HEK293 (cell line): ENCODE measurements around the gene TFDP1.

Experiments used
- GLI4 ChIP-seq: fragments of 450-650 bp; formaldehyde crosslinking; IDR thresholded peaks from 2 replicates; pipeline ENCODE4 v1.5.1; 2016; ENCODE audit warnings: missing biosample characterization, missing genetic modification characterization
- SCRT1 ChIP-seq: fragments of 450-650 bp; formaldehyde crosslinking; IDR thresholded peaks from 2 replicates; pipeline ENCODE4 v1.5.1; 2016; ENCODE audit warnings: missing biosample characterization, missing genetic modification characterization, borderline replicate concordance
- WT1 ChIP-seq: fragments of 450-650 bp; formaldehyde crosslinking; IDR thresholded peaks from 2 replicates; pipeline ENCODE4 v1.5.1; 2016; ENCODE audit warnings: missing biosample characterization, missing genetic modification characterization
- YY2 ChIP-seq: fragments of 450-650 bp; formaldehyde crosslinking; IDR thresholded peaks from 2 replicates; pipeline ENCODE4 v1.5.1; 2016; ENCODE audit warnings: missing biosample characterization, missing genetic modification characterization
- ZFP37 ChIP-seq: fragments of 450-650 bp; formaldehyde crosslinking; IDR thresholded peaks from 2 replicates; pipeline ENCODE4 v1.5.1; 2016; ENCODE audit warnings: missing biosample characterization, missing genetic modification characterization
- ZFP69B ChIP-seq: fragments of 450-650 bp; formaldehyde crosslinking; IDR thresholded peaks from 2 replicates; pipeline ENCODE4 v1.5.1; 2016; ENCODE audit warnings: missing biosample characterization, missing genetic modification characterization
- ZNF138 ChIP-seq: fragments of 450-650 bp; formaldehyde crosslinking; IDR thresholded peaks from 2 replicates; pipeline ENCODE4 v1.5.1; 2016; ENCODE audit warnings: missing biosample characterization, missing genetic modification characterization, borderline replicate concordance
- ZNF169 ChIP-seq: fragments of 450-650 bp; formaldehyde crosslinking; IDR thresholded peaks from 2 replicates; pipeline ENCODE4 v1.5.1; 2016; ENCODE audit warnings: missing biosample characterization, missing genetic modification characterization
- ZNF221 ChIP-seq: fragments of 450-650 bp; formaldehyde crosslinking; IDR thresholded peaks from 2 replicates; pipeline ENCODE4 v1.5.1; 2017; ENCODE audit warnings: missing biosample characterization, missing genetic modification characterization, borderline replicate concordance
- ZNF24 ChIP-seq: fragments of 450-650 bp; formaldehyde crosslinking; IDR thresholded peaks from 2 replicates; pipeline ENCODE4 v1.5.1; 2016; ENCODE audit warnings: missing biosample characterization, missing genetic modification characterization
- ZNF266 ChIP-seq: fragments of 450-650 bp; formaldehyde crosslinking; IDR thresholded peaks from 2 replicates; pipeline ENCODE4 v1.5.1; 2016; ENCODE audit warnings: missing biosample characterization, missing genetic modification characterization, low read depth
- ZNF416 ChIP-seq: fragments of 450-650 bp; formaldehyde crosslinking; IDR thresholded peaks from 2 replicates; pipeline ENCODE4 v1.5.1; 2016; ENCODE audit warnings: missing biosample characterization, missing genetic modification characterization
- ZNF626 ChIP-seq: fragments of 450-650 bp; sonication (Bioruptor Pico); formaldehyde crosslinking; IDR thresholded peaks from 2 replicates; pipeline ENCODE4 v1.5.1; 2018; ENCODE audit warnings: missing biosample characterization, missing genetic modification characterization, inconsistent platforms
- ZNF76 ChIP-seq: fragments of 450-650 bp; formaldehyde crosslinking; IDR thresholded peaks from 2 replicates; pipeline ENCODE4; 2016; ENCODE audit warnings: low read depth, missing biosample characterization, missing genetic modification characterization, borderline replicate concordance
- ZNF837 ChIP-seq: fragments of 450-650 bp; formaldehyde crosslinking; IDR thresholded peaks from 2 replicates; pipeline ENCODE4 v1.5.1; 2016; ENCODE audit warnings: missing biosample characterization, missing genetic modification characterization
- TF ChIP-seq, protein P1 (sequence below): fragments of 450-650 bp; formaldehyde crosslinking; optimal IDR thresholded peaks from 2 replicates; pipeline ENCODE3; 2016; ENCODE audit warnings: missing biosample characterization, mild to moderate bottlenecking, missing genetic modification characterization
- TF ChIP-seq, protein P2 (sequence below): fragments of 450-650 bp; formaldehyde crosslinking; IDR thresholded peaks from 2 replicates; pipeline ENCODE4 v1.5.1; 2016; ENCODE audit warnings: missing biosample characterization, missing genetic modification characterization
- TF ChIP-seq, protein P3 (sequence below): fragments of 450-650 bp; formaldehyde crosslinking; IDR thresholded peaks from 2 replicates; pipeline ENCODE4 v1.5.1; 2016; ENCODE audit warnings: missing biosample characterization, missing genetic modification characterization, borderline replicate concordance
- TF ChIP-seq, protein P4 (sequence below): fragments of 450-650 bp; formaldehyde crosslinking; IDR thresholded peaks from 2 replicates; pipeline ENCODE4 v1.5.1; 2016; ENCODE audit warnings: missing biosample characterization, missing genetic modification characterization
- TF ChIP-seq, protein P5 (sequence below): fragments of 450-650 bp; formaldehyde crosslinking; IDR thresholded peaks from 2 replicates; pipeline ENCODE4 v1.5.1; 2016; ENCODE audit warnings: missing biosample characterization, missing genetic modification characterization
- TF ChIP-seq, protein P6 (sequence below): fragments of 450-650 bp; formaldehyde crosslinking; IDR thresholded peaks from 2 replicates; pipeline ENCODE4 v1.5.1; 2017; ENCODE audit warnings: missing biosample characterization, missing genetic modification characterization
- TF ChIP-seq, protein P7 (sequence below): fragments of 450-650 bp; IDR thresholded peaks from 2 replicates; pipeline ENCODE4 v1.5.1; 2018; ENCODE audit warnings: missing biosample characterization, missing genetic modification characterization
- TF ChIP-seq, protein P8 (sequence below): fragments of 450-650 bp; formaldehyde crosslinking; IDR thresholded peaks from 2 replicates; pipeline ENCODE4 v1.5.1; 2016; ENCODE audit warnings: missing biosample characterization, missing genetic modification characterization, low read depth

The TFDP1 gene

DNA sequence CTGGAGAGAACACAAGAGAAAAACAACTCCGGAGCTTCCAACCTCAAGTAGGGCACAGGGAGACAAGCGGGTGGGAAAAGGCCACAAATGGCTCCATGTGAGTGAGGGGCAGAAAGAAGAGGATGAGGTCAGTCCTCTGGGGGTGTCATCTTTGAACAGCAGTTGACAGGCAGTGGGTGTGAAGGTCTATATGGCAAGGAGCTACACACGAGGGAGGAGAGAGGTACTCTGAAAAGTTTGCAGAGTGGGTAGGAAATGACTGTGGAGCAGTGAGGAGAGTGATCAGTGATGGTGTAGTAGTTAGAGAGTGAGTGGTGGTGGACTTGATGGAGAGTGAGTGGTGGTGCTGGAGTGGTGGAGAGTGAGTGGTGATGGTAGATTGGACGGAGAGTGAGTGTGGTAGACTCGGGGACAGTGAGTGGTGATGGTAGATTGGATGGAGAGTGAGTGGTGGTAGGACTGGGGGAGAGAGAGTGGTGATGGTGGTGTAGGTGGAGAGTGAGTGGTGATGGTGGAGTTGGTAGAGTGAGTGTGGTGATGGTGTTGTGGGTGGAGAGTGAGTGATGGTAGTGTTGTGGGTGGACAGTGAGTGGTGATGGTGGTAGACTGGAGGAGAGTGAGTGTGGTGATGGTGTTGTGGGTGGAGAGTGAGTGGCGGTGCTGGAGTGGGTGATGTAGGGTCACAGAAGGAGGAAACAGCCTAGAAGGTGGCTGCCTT lies 4.0 kb downstream of the TFDP1 start (continued):
- TF ChIP-seq ZNF24 (tag by site-specific recombination) (no peak), ZNF221 (tag by site-specific recombination) (no peak), WT1 (tag by site-specific recombination) (no peak), ZNF169 (tag by site-specific recombination) (no peak), ZFP69B (tag by site-specific recombination) (peak; percentile 40; the same call in 1 of the 2 replicates), ZNF138 (tag by site-specific recombination) (no peak), ZNF416 (tag by site-specific recombination) (no peak), GLI4 (peak; percentile 71; the same call in 1 of the 2 replicates), ZNF837 (no peak), ZFP37 (tag by site-specific recombination) (no peak), SCRT1 (tag by site-specific recombination) (no peak), ZNF626 (tag by site-specific recombination) (no peak), ZNF76 (tag by site-specific recombination) (no peak), ZNF266 (tag by site-specific recombination) (no peak), YY2 (tag by site-specific recombination) (no peak)
- TF ChIP-seq, protein P1, sequence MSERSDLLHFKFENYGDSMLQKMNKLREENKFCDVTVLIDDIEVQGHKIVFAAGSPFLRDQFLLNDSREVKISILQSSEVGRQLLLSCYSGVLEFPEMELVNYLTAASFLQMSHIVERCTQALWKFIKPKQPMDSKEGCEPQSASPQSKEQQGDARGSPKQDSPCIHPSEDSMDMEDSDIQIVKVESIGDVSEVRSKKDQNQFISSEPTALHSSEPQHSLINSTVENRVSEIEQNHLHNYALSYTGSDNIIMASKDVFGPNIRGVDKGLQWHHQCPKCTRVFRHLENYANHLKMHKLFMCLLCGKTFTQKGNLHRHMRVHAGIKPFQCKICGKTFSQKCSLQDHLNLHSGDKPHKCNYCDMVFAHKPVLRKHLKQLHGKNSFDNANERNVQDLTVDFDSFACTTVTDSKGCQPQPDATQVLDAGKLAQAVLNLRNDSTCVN (tag by site-specific recombination): peak; percentile 22
- TF ChIP-seq, protein P2, sequence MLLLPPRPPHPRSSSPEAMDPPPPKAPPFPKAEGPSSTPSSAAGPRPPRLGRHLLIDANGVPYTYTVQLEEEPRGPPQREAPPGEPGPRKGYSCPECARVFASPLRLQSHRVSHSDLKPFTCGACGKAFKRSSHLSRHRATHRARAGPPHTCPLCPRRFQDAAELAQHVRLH: no peak
- TF ChIP-seq, protein P3, sequence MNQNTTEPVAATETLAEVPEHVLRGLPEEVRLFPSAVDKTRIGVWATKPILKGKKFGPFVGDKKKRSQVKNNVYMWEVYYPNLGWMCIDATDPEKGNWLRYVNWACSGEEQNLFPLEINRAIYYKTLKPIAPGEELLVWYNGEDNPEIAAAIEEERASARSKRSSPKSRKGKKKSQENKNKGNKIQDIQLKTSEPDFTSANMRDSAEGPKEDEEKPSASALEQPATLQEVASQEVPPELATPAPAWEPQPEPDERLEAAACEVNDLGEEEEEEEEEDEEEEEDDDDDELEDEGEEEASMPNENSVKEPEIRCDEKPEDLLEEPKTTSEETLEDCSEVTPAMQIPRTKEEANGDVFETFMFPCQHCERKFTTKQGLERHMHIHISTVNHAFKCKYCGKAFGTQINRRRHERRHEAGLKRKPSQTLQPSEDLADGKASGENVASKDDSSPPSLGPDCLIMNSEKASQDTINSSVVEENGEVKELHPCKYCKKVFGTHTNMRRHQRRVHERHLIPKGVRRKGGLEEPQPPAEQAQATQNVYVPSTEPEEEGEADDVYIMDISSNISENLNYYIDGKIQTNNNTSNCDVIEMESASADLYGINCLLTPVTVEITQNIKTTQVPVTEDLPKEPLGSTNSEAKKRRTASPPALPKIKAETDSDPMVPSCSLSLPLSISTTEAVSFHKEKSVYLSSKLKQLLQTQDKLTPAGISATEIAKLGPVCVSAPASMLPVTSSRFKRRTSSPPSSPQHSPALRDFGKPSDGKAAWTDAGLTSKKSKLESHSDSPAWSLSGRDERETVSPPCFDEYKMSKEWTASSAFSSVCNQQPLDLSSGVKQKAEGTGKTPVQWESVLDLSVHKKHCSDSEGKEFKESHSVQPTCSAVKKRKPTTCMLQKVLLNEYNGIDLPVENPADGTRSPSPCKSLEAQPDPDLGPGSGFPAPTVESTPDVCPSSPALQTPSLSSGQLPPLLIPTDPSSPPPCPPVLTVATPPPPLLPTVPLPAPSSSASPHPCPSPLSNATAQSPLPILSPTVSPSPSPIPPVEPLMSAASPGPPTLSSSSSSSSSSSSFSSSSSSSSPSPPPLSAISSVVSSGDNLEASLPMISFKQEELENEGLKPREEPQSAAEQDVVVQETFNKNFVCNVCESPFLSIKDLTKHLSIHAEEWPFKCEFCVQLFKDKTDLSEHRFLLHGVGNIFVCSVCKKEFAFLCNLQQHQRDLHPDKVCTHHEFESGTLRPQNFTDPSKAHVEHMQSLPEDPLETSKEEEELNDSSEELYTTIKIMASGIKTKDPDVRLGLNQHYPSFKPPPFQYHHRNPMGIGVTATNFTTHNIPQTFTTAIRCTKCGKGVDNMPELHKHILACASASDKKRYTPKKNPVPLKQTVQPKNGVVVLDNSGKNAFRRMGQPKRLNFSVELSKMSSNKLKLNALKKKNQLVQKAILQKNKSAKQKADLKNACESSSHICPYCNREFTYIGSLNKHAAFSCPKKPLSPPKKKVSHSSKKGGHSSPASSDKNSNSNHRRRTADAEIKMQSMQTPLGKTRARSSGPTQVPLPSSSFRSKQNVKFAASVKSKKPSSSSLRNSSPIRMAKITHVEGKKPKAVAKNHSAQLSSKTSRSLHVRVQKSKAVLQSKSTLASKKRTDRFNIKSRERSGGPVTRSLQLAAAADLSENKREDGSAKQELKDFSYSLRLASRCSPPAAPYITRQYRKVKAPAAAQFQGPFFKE: no peak
- TF ChIP-seq, protein P4, sequence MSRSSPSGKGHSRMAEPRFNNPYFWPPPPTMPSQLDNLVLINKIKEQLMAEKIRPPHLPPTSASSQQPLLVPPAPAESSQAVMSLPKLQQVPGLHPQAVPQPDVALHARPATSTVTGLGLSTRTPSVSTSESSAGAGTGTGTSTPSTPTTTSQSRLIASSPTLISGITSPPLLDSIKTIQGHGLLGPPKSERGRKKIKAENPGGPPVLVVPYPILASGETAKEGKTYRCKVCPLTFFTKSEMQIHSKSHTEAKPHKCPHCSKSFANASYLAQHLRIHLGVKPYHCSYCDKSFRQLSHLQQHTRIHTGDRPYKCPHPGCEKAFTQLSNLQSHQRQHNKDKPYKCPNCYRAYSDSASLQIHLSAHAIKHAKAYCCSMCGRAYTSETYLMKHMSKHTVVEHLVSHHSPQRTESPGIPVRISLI (tag by site-specific recombination): no peak
- TF ChIP-seq, protein P5, sequence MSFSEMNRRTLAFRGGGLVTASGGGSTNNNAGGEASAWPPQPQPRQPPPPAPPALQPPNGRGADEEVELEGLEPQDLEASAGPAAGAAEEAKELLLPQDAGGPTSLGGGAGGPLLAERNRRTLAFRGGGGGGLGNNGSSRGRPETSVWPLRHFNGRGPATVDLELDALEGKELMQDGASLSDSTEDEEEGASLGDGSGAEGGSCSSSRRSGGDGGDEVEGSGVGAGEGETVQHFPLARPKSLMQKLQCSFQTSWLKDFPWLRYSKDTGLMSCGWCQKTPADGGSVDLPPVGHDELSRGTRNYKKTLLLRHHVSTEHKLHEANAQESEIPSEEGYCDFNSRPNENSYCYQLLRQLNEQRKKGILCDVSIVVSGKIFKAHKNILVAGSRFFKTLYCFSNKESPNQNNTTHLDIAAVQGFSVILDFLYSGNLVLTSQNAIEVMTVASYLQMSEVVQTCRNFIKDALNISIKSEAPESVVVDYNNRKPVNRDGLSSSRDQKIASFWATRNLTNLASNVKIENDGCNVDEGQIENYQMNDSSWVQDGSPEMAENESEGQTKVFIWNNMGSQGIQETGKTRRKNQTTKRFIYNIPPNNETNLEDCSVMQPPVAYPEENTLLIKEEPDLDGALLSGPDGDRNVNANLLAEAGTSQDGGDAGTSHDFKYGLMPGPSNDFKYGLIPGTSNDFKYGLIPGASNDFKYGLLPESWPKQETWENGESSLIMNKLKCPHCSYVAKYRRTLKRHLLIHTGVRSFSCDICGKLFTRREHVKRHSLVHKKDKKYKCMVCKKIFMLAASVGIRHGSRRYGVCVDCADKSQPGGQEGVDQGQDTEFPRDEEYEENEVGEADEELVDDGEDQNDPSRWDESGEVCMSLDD: no peak
- TF ChIP-seq, protein P6, sequence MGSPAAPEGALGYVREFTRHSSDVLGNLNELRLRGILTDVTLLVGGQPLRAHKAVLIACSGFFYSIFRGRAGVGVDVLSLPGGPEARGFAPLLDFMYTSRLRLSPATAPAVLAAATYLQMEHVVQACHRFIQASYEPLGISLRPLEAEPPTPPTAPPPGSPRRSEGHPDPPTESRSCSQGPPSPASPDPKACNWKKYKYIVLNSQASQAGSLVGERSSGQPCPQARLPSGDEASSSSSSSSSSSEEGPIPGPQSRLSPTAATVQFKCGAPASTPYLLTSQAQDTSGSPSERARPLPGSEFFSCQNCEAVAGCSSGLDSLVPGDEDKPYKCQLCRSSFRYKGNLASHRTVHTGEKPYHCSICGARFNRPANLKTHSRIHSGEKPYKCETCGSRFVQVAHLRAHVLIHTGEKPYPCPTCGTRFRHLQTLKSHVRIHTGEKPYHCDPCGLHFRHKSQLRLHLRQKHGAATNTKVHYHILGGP (tag by site-specific recombination): no peak
- TF ChIP-seq, protein P7, sequence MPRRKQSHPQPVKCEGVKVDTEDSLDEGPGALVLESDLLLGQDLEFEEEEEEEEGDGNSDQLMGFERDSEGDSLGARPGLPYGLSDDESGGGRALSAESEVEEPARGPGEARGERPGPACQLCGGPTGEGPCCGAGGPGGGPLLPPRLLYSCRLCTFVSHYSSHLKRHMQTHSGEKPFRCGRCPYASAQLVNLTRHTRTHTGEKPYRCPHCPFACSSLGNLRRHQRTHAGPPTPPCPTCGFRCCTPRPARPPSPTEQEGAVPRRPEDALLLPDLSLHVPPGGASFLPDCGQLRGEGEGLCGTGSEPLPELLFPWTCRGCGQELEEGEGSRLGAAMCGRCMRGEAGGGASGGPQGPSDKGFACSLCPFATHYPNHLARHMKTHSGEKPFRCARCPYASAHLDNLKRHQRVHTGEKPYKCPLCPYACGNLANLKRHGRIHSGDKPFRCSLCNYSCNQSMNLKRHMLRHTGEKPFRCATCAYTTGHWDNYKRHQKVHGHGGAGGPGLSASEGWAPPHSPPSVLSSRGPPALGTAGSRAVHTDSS (tag by site-specific recombination): no peak
- TF ChIP-seq, protein P8, sequence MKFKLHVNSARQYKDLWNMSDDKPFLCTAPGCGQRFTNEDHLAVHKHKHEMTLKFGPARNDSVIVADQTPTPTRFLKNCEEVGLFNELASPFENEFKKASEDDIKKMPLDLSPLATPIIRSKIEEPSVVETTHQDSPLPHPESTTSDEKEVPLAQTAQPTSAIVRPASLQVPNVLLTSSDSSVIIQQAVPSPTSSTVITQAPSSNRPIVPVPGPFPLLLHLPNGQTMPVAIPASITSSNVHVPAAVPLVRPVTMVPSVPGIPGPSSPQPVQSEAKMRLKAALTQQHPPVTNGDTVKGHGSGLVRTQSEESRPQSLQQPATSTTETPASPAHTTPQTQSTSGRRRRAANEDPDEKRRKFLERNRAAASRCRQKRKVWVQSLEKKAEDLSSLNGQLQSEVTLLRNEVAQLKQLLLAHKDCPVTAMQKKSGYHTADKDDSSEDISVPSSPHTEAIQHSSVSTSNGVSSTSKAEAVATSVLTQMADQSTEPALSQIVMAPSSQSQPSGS: no peak
